Occipital lobe (tissue), 2 donors: Measurements from ENCODE around the gene LIMA1. TPM values are rescaled to one million over a fixed set of nuclear protein-coding genes. Genes with fewer than 3 reads are reported as not detected.
"Not testable (repeated sequence)": the region's sequence is repeated elsewhere in the genome, so short reads cannot be mapped to it uniquely, and the experiment has no call there.

Experiments
- DNase-seq: peaks from one replicate; lab custom pipeline; 2025; lab: John Stamatoyannopoulos, UW
- total RNA-seq: library from RNA; depleted of rRNA; stranded (reverse); fragments of >200 nt; gene quantifications from one replicate; pipeline ENCODE4 v1.2.3, GENCODE V29; 2014

LIMA1 gene
- total RNA-seq, 1 donor from 2014 or later, result 19.7 TPM

DNA sequence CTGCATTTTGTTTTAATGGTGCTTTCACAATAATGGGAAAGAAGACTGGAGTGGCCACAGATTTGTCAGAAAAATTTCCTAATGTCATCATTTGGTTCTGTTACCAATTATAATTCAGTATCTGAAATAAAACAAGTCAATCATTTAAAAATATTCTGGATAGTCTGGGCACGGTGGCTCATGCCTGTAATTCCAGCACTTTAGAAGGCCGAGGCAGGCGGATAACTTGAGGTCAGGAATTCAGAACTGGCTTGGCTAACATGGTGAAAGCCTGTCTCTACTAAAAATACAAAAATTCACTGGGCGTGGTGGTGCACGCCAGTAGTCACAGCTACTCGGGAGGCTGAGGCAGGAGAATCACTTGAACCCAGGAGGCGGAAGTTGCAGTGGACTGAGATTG lies 4.0 kb upstream of the LIMA1 start:
- no peak for DNase-seq

DNA sequence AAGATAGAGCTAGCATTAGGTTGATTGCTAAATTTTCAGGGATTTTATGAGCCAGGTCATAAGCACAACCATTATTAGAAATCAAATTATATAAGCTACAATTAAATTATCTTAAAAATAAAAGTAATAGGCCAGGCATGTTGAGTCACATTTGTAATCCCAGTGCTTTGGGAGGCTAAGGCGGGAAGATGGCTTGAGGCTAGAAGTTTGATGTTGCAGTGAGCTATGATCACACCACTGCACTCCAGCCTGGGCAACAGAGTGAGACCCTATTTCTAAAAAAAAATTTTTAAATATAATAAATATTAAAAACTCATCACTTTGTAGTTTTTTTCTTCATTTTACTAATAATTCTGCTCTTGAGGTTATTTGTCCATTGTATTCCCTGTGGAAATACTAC lies 1.9 kb upstream of the LIMA1 start:
- DNase-seq, result no peak

DNA sequence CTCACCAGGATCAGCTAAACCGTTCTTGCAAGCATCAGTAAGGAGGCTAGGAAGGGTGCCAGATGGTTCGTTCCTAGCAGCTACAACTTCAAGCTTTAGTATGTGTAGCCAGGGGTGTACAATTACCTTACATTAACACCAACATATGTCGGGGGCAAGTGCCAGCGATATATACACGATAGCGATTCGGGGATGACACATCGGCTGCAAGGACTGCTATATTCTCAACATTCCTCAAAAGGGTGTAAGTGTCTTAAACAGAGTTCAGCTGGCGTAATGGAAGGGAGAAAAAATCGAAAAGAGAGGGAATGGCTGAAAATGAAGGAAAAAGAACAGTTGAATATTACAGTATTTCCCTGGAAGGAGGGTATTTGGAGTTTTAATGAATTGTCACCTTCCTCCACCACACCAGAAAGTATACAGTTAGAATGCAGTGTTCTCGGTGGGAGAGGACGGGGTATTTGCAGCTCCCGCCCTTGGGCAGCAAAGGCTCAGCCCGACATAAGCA lies 545 bp downstream of the LIMA1 start:
- DNase-seq, result no peak

DNA sequence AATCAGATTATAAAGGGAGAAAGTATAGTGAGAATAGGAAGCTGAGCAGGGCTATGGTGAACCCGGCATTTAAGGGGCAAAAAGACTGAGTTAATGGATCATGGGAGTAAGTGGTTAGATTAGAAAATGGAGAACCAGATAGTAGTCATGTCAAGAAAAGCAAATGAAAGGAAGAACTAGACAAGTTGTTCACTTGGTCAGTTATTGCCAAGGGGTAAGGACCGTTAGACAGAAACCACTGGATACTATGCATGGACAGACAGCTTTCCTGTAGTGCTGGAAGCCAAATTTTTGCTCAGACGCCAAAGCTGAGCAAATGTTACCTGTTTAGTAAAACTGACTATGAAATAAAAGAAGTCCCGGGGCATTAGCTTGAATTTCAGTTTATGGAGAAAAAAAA lies 3.8 kb downstream of the LIMA1 start:
- no peak for DNase-seq

DNA sequence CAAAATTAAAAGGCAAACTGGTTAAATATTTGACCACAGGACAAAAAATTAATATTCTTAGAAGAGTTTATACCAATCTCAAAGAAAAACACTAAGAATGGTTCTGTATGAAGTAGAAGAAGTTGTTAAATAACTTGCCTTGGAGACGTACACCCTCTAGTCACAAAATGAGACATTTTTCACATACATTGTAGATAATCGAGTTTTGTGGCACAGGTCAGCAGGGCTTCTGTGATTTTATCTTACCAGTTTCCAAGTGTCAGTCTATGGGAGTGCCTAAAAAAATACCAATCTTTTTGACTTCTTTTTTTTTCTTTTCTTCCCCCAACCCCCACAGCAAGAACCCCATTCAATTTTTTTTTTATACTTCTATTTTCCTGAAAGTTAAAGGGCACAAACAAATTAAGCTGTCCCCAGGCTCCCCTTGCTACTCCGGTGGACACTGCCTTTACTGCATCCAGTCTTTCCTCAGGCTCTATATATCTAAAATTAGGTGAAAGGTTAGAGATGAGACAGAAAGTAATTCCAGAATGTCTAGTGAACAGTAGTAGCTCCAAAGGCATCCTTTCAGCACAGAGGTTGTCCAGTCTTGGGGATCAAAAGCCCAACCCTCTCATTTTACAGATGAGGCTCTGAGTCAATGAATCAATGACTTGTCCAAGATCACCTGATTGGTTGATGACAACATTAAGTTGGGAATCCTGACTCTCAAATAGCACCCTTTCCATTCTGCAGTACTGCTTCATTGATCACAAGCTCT lies 6.2 kb downstream of the LIMA1 start:
- DNase-seq, result no peak

DNA sequence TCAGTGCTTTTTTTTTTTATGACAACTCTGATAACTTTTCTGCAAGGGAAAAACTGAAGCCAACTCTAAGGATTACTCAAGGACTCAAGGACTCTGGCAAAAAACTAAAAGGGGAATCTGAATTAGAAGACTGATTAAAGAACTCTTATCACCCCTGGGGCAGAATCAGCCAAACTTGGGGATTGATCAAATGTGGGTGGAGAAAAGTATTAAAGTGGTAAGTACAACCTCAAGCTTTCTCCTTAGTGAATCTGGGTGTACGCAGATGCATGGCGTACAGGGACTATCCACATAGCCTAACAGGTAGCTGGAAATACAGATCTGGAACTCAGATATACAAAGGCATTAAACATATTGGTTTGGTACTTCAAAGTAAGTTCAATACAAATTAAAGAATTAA lies 7.3 kb downstream of the LIMA1 start:
- DNase-seq, result no peak

DNA sequence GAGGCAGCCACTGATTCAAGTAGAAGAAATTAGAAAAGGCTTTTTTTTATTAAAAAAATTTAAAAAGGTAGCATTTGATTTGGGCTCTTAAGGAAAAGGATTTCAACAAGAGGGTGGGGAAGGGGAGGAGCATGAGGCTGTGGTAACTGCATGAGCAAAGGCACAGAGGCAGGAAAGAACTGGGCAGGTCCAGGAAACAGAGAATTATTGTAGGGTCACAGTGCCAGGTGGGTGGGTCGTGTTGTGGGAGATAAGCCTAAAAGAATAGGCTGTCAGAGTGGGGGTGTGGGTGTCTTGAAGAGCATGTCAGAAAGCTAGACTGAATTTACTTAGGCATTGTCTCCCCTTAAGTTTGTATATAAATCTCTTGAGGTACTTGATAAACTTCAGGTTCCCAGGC lies 7.8 kb downstream of the LIMA1 start:
- no peak for DNase-seq

DNA sequence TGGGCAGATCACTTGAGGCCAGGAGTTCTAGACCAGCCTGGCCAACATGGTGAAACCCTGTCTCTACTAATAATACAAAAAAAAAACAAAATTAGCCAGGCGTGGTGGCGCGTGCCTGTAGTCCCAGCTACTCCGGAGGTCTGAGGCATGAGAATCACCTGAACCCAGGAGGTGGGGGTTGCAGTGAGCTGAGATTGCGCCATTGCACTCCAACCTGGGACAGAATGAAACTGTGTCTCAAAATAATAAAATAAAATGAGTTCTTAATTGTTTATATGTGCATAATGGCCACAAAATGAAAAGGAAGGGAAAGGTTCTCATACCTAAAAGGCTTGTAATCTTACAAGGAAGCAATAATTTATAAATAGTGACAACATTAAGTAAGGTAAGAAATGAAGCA lies 8.2 kb downstream of the LIMA1 start:
- not testable (repeated sequence) for DNase-seq

DNA sequence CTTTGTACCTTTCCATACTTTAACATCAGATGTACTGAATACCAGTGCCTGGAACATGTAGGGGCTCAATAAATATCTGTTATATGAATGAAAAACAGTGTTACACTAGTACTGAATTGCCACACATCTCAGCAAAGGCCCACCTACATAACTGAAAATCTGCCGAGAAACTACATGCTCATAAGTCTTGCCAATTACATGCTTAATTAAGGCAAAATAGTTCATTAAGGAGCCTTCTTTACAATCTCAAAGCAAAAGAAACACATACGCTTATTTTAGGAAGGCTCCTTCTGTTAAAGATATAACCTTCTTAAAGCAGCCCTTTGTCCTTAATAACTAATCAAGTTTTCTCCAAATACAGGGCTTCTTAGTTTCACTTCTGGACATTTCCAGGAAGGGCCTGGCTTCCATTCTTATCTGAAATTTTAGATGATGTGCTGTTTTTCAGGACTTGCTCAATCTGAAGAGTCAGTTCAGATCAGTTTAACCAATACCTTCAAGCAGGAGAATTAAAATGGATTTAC lies 11.5 kb downstream of the LIMA1 start:
- DNase-seq, result no peak

DNA sequence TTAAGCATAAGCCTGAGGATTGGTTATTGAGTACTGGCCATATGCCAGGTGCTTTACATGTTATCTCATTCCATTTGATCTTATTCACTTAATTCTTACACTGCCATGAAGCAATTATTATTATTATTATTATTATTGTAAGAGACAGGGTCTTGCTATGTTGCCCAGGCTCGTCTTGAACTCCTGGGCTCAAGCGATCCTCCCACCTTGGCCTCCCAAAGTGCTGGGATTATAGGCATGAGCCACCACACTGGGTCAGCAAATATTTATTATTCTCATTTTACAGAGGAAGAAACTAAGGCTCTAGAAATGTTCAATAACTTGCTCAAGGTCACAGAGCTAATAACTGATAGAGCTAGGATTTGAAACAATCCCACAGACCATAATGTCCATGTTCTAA lies 14.8 kb downstream of the LIMA1 start:
- no peak for DNase-seq

DNA sequence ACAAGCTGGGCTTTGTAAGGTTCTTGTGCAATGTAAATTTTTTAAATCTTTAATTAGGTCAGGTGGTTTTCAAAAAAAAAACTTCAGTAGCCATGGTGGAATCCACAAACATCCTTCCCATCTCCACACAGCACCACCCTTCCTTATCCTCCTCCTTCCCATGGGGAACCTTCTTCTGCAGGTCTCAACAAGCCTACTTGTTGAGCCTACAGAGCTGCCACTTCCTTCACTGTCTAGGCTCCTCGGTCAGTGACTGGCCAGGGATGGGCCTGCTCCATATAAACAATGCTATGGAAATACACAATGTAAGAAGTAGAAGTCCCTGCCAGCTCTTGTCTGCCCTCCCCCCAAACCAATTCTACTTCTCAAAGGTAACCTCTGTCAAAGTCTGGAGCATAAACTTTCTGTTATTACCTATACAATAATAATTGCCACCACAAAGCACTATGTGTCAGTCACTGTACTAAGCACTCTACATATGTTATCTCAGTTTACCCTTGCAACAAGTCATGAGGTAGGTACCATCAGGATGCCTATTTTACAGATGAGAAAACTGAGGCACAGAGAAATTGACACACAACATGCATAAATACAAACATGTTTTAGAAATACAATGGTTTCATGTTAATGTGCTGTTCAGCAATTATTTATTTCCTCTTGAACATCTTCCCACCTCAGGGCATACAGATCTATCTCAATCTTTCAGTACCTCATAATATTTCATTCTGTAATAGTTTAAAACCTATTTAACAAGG lies 17.4 kb downstream of the LIMA1 start:
- no peak for DNase-seq

DNA sequence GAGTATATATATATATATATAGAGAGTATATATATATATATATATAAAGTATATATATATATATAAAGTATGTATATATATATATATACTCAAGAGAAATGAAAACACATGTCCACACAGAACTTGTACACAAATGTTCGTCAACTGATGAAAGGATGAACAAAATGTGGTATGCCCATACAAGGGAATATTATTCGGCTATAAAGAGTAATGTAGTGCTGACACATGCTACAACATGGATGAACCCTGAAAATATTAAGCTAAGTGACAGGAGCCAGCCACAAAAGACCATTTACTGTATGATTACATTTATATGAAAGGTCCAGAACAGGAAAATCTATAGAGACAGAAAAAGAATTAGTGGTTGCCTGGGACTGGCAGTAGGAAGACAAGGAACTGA lies 19.5 kb downstream of the LIMA1 start:
- no peak for DNase-seq

DNA sequence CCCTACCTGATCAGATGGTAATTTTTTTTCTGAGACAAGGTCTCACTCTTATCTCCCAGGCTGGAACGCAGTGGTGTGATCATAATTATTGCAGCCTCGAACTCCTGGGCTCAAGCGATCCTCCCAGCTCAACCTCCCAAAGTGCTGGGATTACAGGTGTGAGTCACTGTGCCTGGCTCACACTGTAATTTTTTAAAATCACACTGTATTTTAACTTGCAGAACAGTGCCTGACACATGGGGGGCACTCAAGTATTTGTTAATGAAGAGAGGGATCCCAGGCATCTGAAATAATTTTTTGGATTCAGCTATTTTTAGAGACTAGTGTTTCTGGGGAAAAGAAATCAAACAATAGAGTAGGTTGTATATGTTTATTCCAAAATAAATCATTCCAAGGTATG lies 21.7 kb downstream of the LIMA1 start:
- DNase-seq, result no peak

DNA sequence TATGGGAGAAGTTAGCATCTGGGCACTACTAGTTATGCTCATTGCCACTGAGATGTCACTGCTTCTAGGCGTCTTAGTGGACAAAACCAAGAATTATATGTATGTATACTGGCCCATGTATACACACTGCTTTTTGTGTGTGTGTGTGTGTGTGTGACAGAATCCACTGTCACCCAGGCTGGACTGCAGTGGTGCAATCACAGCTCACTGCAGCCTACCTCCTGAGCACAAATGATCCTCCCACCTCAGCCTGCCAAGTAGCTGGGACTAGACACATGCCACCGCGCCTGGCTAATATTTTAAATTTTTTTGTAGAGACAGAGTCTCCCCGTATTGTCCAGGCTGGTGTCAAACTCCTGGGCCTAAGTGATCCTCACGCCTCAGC lies 25.2 kb downstream of the LIMA1 start:
- DNase-seq, result no peak

DNA sequence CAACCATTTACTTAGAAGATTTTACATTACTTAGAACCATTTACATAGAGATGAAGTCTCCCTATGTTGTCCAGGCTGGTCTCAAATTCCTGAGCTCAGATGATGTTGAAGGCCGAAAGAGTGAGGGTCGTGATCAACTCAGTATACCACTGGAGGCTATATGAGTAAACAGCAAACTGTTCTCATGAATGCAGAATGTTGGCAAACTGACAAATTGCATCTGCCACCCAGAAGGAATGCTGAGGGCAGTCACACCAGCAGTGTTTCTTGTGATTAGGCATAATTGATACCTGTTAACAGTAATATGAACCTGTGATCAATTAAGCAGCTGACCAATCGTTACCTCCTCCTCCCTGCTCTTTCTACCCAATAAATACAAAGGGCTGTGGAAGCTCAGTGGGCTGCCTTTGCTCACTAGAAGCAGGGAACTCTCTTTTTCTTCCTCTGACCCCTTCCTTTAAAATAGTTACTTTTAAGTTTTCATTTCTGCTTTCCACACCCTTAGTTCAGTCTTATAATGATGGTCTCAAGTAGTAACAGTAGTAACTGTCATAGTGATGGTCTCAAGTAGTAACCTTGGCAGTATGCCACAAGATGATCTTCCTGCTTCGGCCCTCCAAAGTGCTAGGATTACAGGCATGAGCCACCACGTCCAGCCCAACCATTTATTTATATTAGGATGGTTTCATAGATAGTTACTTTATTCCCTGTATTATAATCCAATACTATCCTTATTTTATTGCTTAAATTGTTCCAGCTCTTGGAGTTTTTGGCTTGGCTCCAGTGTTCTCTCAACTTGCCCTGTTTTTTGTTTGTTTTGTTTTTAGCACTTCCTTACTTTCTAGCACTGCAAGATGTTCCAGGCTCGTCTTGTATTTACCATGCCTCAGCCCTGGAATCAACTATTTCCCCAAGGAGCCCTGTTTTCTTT lies 25.8 kb downstream of the LIMA1 start:
- DNase-seq, result no peak

DNA sequence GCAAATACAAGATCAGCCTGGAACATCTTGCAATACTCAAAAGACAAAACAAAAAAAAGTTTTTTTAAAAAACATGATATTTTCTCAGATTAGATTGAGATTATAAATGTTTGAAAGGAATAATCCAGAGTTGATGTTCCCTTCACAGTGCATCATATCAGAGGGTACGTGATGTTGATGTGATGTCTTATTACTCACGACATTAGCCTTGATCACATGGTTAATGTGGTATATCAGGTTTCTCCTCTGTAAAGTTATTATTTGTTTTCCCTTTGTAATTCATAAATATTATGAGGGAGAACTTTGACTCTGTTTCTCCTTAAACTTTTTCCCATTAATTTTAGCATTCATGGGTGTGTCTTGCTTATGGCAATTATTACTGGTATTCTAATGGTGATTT lies 26.6 kb downstream of the LIMA1 start:
- no peak for DNase-seq

DNA sequence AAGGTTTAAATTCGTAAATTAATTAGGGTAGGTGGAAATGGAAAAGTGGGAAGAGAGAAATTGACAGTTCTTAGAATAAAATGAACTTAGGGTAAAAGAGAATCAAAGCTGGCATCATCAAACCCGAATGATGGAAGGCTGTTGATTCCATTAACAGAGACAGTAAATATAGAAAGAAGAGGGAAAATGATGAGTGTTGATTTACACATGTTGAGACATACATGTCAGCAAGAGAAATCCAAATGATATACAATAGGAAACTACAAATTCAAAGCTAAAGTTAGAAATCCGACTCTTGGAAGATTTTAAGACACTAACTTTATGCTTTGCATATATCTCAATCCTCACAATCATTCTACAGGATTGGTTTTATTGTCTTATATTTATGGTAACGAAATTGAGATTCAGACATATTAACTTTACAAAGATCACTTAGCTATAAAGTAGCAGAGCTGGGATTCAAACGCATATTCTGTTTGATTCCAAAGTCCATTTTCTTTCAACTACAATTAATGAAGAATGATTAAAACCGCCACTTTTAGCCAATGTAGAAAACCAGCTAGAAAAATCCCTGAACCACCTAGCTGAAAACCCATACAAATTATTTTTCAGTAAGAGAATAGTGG lies 30.2 kb downstream of the LIMA1 start:
- DNase-seq, result no peak

DNA sequence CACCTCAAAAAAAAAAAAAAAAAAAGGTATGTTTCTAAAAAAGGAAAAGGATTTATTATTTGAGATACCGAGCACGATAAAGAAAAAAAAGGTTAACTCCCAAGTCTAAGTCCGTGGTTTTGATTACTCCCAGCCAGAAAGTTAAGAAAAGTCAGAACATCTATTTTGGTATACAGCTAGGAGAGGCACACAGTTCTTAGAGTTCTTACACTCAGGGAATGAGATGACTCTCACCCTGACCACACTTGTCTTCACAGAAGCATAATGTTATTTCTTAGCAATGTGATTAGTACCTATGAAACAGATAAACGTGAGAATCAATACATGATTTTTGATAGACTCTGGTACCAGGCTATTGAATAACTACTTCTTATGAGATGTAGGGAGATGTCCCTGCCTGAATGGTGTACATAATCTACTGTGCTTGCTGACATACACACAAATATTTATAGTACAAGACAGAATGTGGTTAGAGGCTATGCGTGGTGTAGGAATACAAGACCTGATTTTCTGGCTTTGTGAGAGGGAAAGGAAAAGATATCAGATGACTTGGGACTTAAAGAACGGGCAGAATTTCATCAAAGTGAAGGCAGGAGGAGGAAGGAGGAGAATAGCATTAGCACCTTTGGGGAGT lies 31.6 kb downstream of the LIMA1 start:
- no peak for DNase-seq

DNA sequence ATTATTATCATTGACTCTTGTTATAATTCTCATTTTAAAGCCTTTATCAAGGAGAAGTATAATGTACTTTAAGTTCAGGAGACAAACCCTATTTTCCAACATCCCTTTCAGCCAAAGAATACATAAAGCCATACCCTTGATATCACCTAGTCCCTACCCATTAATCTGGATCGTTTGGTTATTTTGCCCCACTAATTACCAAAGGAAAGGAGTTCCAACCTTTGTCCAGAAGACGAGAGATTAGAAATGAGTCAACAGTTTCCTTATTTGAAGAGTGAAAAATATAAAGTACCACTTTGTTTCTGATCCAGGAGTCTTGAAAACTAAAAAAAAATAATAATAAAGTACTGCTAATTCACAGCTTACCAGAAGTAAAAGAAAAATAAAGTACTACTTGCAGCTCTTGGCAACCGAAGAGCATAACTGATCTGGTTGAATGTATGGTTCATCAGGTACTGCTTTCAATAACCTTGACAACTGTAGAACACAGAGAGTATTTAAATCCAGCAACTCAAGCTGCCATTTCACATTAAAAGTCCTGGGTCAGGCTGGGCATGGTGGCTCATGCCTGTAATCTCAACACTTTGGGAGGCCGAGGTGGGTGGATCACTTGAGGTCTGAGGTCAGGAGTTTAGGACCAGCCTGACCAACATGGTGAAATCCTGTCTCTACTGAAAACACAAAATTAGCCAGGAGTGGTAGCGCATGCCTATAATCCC lies 33.7 kb downstream of the LIMA1 start:
- no peak for DNase-seq

DNA sequence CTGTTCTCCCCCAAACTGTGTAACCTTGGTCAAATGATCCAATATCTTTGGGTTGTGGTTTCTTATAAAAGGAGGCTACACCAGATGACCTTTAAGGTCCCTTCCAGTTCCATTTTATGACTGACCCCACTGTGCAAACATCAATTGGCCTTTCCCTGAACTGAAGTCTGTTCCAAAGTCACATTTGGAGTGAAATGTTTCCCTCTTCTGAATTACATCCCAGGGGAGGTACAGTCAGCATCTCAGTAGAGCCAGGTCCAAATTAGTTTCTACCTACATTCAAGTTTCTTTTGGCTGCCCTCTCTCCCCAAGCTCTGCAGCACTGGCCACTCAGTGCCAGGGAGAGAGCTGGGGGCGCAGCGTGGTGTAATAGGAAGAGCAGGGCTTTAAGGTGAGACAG lies 34.4 kb downstream of the LIMA1 start:
- DNase-seq, result no peak
